Renal cortex interstitium (tissue), 15 donors: ENCODE results near the gene ATP1A3. TPM values are rescaled to one million over a fixed set of nuclear protein-coding genes. Genes with fewer than 3 reads are reported as not detected.
A peak's percentile ranks its signal among the peaks of the same experiment; 100 is the strongest.
"Not testable (repeated sequence)": the region's sequence is repeated elsewhere in the genome, so short reads cannot be mapped to it uniquely, and the experiment has no call there.

Experiments used
- DNase-seq, 11 donors: peaks; one replicate each; pipeline ENCODE4 v3.0.0-alpha.2; 2013; ENCODE audit warnings: low read depth in 9 of 11, low spot score in 4 of 11; ENCODE audit errors: extremely low read depth in 1 of 11
- long read RNA-seq, 16 experiments: transcript quantifications; one replicate each; lab custom pipeline, GENCODE V29; 2026
- polyA plus RNA-seq, 3 donors: library from polyadenylated mRNA; unstranded; fragments of 120-200 nt; gene quantifications; one replicate each; pipeline ENCODE4 v1.2.1, GENCODE V29; 2013; ENCODE audit not compliant: insufficient read length in 3 of 3

Gene ATP1A3
- polyA plus RNA-seq, result under 1 TPM in 2 of 3 donors, not detected in 1; 0.39 to 0.99 TPM
- long read RNA-seq, donor 1, result 0 reads
- long read RNA-seq, donor 2, result 0 reads
- long read RNA-seq, donor 3, partial matches to known transcripts, result 0 of 1 reads
- long read RNA-seq, donor 3, other reads (novel, unspliced or antisense), result 0 of 1 reads
- long read RNA-seq, donor 4, result 0 reads
- long read RNA-seq, donor 5, result 0 reads
- long read RNA-seq, donor 6, result 0 reads
- long read RNA-seq, donor 7, result 0 reads
- long read RNA-seq, donor 8, result 0 reads
- long read RNA-seq, donor 9, result 0 reads
- long read RNA-seq, donor 10, partial matches to known transcripts, result 0 of 1 reads
- long read RNA-seq, donor 10, other reads (novel, unspliced or antisense), result 0 of 1 reads
- long read RNA-seq, donor 11, result 0 reads
- long read RNA-seq, donor 12, result 0 reads
- long read RNA-seq, donor 13, result 0 reads
- long read RNA-seq, donor 14, result 0 reads
- long read RNA-seq, donor 15, result 0 reads
- long read RNA-seq, donor 16, result 0 reads

DNA sequence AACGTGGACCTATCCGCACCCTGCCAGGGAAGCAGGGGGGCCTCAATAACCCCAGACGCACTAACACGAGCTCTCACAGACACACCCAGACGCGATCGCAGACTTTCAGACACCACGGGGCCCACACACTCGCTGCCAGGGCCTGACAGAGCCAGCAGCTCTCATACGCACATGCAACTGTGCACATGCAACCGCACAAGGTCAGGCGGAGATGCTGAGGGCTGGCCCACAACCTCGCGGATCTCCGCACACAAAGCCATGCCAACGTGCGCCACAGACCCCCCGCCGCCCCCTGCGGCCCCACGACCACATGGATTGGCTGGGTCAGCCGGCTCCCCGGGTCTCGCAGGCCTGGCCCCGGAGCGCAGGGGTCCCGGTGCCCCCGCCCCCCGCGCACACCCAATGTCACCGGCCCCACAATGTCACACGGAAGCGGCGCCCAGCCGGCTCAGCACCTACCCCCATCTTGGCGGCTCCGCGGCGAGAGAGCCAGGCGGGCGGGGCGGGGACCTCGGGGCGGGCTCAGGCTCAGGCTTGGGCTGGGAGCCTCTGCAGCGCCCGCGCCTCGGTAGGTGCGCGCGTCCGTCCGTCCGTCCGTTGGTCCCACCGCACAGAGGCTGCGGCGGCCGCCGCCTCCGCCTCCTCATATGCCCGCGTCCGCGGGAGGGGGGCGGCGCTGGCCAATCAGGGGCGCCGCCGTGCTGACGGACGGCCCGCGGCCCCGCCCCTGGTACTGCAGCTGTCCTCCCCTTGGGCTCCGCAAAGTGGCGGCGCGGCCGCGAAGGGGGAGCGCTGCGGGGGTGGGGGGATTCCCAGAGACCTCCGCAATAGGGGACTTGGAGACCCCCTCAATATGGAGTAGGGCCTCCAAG, at the start of gene ATP1A3:
Gene ATP1A3 (minus strand): TSS at position 619 of the 872 bp plus-strand sequence. CDS start 154 bp downstream, at position 465.
- DNase-seq, result peak in 2 of 11 donors; percentile 20 to 24

DNA sequence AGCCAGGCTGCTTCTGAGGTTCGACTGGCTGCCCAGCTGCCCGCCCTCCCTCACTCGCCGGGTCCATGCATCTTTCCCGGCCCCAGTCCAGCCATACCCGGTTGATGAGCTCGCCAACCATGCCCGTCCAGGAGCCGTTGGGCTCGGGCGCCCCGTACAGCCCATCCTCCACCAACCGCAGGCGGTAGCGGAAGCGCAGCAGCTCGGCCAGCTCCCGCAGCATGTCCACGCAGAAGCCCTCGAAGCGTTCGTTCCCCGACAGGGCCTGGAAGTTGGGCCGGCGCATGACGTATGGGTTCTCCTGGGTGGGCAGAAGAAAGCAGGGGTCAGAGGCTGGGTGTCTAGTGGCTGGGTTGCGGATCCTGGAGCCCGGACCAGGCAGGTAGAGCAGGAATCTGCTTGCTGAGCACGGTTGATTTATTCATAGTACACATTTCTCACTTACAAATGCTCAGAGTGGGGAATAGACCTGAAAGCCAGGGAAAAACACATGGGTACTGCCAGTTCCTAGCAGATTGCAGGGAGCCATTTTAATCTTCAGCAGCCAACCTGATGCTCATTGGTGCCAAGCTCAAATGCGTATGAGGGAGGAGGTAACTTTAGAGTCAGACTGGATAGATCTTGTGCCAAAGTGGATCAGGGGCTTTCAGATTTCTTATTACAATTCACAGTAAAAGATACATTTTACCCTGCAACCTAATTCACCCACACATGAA, 48.6 kb upstream of the ATP1A3 start:
- DNase-seq, result no peak

DNA sequence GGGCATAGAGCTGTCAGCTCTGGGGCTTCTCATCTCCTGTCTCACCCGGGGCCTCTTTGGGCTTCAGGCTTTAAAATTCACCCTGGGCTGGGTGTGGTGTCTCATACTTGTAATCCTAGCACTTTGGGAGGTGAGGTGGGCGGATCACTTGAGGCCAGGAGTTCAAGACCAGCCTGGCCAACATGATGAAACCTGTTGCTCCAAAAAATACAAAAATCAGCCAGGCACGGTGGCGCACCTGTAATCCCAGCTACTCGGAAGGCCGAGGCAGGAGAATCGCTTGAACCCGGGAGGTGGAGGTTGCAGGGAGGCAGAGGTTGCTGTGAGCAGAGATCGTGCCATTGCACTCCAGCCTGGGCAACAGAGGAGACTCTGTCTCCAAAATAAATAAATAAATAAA, 46.5 kb upstream of the ATP1A3 start:
- not testable (repeated sequence) for DNase-seq

DNA sequence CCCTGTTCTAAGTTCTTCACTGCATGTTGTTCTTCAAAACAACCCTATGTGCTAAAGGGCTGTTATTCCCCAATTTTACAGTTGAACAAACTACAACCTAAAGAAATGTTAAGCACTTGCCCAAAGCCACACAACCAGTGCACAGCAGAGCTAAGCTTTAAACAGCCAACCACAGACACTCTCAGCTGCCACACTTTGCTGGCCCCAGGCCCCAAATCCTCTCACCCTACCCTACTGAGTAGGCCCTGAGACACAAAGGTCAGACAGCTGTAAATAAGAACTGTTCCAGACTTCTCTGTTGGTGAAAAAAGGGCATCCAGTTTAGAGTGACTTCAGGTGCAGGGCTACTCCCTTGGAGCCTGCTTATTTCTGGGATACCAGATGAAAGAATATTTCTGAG, 46.0 kb upstream of the ATP1A3 start:
- DNase-seq, result no peak

DNA sequence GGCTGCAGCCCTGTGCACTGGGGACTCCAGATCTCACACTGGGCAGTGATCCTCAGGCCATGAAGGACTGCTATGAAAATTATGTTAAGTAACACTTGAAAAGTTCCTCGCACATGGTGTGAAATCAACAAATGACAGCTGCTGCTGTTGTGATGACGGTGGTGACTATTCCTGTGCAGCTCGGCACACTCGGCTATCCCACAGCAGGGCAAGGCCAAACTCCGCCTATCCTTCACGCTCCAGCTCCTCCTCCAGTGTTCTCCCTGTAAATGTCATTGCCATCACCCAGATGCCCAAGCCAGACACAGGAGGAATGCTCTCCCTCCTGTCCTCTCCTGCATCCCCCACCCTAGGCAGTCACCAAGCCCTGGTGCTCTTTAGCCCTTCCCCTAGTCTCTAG, 44.6 kb upstream of the ATP1A3 start:
- DNase-seq, result no peak

DNA sequence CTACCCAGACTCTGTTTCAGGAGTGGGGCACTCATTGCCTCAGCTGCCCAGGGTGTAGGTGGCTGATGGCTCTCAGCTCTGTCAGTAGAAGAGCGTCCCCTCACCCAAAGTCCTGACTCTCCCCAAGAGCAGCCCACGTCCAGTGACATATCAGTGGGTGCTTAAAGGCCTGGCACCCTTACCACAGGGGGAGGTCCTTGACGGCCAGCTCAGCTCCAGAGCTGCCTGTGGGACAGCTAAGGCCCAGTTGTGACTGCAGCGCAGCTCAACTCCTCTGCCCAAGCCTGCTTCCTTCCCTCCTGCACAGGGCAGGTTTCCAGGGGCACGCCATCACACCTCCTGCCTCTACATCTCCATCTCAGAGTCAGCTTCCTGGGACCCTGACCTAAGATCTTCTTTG, 43.6 kb upstream of the ATP1A3 start:
- DNase-seq, result no peak

DNA sequence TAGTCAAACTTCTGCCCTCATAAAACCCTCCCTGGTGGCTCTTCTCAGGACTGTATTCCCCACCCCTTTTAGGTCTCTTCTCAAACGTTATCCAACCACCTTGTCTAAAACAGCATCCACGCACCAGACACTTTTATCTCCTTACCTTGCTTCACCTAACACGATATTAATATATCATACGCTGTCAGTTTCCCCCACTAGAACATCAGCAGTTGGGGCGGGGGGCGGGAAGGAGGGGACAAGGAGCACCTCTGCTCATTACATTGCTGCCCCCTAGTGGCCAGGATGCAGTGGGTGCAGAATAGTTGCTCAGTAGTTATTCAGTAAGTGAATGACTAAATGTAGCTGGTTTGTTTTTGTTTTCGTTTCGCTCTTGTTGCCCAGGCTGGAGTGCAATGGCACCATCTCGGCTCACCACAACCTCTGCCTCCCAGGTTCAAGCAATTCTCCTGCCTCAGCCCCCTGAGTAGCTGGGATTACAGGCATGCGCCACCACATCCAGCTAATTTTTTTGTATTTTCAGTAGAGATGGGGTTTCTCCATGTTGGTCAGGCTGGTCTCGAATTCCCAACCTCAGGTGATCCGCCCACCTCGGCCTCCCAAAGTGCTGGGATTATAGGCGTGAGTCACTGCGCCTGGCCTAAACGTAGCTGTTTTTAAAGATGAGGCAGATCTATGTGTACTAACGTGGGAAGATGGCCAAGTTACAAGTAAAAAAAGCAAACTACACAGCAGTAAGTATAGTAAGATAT, 40.8 kb upstream of the ATP1A3 start:
- DNase-seq, result peak in 9 of 11 donors; percentile 13 to 47 (median 39)

DNA sequence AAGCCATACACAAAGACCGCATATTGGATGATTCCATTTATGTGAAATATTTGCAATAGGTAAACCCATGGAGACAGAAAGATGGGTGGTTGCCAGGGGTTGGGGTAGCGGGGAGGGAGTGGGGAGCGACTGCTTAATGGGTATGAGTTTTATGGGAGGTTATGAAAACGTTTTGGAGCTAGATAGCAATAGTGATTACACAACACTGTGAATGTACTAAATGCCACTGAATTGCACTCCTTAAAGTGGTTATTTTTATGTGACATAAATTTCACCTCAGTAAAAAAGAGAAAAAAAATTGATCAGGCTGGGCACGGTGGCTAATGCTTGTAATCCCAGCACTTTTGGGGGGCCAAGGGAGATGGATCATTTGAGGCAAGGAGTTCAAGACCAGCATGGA, 39.4 kb upstream of the ATP1A3 start:
- DNase-seq, result no peak

DNA sequence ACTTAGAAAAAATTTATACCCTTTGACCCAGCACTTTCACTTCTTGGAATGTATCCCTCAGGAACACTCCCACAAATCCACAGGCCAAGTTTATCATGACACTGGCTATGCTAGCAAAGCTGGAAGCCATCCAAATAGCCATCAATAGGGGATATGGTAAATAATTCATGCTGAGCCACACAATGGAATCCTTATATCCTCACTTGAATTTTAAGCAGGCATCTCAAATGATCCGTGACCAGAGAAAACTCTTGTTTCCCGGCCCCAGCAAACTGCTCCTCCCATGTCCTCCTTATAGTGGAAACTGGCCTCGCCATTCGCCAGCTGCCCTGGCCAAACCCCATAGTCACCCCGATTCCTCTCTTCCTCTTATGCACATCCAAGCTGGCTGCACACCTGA, 38.4 kb upstream of the ATP1A3 start:
- peak in 9 of 11 donors; percentile 10 to 62 (median 17) for DNase-seq

DNA sequence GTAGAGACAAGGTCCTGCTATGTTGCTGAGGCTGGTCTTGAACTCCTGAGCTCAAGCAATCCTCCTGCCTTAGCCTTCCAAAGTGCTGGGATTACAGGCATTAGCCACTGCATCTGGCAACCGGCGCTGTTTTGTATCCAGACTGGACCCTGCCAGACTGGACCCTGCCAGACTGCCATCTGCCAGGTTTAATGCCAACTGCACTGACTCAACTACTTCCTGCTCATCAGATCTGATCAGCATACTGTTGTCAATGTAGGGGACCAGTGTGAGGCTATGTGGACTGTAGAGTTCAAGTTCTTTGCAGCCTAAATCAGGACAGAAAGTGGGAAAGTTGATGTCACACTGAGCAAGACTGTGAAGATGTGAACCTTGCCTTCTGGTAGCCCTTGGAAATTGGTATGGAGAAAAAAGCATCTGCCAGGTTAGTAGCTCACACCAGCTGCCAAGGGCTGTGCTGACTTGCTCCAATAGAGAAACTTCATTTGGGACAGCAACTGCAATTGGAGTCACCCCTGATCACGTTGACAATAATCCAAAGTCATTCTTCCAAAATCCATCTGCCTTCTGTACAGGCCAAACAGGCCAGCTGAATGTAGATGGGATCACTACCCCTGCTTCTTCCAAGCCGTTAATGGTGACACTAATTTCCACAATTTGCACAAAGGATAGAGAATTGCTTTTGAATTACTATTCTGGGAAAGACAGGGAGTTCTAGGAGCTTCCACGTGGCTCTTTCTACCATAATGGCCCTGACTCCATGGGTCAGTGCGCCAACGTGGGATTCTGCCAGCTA, 36.8 kb upstream of the ATP1A3 start:
- DNase-seq, result no peak

DNA sequence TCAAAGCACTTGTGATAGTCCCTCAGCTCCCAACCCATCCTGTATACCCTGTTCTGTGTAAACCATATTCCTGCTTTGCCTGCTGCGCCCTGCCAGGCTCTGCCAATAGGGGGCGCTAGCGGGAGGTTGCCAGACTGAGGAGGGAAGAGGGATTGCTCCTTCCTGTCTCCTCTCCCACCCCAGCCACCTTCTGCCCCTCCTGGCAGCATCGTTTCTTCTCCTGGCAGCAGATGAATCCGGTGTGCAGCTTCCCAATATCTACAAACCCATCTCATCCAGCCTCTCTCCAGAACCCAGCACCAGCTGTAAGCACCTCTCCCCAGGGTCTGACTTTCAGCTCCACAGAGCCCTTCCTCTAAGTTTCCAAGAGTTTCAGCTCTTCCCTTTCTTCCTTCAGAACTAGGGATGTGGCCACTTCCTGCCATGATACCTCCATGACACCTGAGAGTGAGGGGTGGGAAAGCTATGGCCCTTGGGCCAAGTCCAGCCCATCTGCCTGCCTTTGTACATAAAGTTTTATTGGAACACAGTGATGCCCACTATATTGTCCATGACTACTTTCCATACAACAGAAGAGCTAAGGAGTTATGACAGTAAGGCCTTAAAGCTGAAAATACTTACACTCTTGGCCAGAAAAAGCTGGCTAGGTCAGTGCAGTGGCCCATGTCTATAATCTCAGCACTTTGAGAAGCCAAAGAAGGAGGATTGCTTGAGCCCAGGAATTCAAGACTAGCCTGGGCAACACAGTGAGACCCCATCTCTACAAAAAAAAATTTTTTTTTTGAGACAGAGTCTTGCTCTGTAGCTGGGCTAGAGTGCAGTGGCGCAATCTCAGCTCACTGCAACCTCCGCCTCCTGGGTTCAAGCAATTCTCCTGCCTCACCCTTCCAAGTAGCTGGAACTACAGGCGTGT, 34.5 kb upstream of the ATP1A3 start:
- DNase-seq, result no peak

DNA sequence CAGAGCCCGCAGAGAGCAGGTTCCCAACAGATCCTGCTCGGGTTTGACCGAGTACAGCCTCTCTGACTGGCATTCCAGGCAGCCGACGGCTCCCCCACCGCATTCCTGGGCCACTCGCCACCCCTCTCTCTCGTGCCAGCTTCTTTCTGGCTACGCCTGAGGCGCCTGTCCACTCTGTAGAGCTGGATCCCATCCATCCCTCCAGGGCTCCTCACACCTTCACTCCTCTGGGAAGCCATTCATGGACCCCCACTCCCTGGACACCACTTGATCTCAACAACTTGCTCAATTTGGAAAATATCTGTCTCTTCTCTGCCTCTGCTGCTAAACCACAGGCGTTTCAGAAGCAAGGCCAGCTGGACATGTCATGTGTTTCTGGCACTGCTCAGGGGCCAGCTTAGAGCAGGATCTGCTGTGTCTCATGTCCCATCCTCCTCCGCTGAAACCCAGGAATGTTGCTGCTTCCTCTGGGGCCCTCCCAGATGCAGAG, 30.6 kb upstream of the ATP1A3 start:
- peak in 4 of 11 donors; percentile 10 to 20 (median 14) for DNase-seq

DNA sequence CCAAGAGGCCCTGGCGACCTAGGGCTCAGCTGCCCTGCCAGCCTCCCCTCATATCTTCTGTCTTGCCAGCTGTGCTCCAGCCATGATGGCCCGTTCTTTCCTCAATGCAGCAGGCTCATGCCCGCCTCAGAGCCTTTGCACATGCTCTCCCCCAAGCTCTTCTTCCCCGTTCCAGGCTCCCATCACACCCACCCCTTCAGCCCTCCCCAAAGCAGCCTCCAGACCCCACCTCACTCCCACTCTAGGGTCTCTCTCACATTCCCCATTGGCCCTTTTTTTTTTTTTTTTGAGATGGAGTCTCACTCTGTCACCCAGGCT, 29.9 kb upstream of the ATP1A3 start:
- DNase-seq, result no peak

DNA sequence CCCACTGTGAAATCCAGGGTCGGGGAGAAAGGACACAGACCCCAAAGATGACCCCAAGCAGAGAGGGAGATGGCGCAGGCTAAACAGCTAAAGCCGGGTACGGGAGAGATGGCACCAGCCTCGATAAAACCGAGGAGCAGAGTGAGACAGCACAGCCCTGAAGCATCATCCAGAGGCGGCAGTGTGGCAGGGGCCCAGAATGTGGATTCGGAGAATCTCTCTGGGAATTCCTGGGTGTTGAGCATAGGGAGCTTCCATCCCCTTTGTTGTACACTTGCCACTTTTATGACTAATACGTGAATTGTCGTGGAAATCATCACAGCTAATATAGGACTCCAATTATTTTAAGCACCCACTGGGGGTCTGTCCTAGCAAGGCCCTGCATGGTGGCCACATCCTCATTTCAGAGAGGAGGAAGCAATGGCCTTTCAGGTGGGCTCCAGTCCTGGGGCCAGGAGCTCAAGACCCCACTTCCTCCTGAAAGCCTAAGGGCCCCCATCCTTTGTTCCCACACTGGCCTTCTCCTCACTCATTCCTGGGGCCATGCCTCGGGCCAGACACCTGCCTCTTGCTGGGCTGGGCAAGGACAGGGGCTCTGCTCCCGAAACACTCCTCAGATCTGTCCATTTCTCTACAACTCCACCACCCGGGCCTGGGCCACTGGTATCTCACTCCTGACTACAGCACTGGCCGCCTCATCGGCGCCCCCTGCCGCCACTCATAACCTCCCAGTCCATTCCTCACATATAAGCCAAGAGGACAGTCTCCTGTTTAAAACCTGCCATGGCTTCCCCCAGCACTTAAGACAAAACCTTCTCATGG, 29.3 kb upstream of the ATP1A3 start:
- no peak for DNase-seq

DNA sequence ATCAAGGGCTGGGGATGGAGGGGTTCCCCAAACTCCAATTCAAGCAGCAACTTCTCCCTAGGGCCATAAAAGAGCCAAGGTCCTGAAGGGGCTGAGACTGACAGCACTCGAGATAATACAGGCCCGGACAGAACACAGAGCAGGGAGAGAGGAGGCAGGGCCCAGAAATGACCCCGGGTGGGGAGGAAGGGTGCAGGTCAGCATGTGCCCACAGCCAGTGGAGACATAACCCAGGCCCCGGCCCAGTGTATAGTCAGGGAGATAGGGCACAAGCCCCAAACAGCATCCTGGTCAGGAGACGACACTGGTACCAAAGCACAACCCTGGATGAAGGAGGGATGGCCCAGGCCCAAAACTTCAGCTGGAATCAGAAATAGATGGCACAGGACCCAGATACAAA, 28.6 kb upstream of the ATP1A3 start:
- DNase-seq, result no peak

DNA sequence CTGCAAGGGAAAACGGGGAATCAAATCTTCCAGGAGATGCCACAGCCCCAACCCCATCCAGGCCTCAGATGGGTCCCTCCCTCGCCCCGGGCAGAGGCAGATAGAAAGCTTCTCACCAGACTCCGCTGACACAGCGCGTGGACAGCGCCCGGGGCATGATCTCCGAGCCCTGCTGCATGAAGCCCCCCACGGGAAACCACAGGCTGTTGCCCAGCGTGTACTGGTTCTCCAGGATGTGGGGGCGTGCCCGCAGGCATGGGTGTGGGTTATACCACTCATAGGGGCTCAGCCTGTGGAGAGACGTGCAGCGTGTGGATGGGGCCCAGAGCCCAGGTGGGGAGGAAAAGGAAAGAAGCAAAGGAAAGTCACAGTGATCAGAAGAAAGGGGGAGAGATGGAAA, 27.2 kb upstream of the ATP1A3 start:
- no peak for DNase-seq
